Measurements from ENCODE around the gene CUL9. TPM values are rescaled to one million over a fixed set of nuclear protein-coding genes. Genes with fewer than 3 reads are reported as not detected.

The CUL9 gene
- total RNA-seq, 4 donors from 2014 or later = 41.1 to 69.9 (median 50.3) TPM

DNA sequence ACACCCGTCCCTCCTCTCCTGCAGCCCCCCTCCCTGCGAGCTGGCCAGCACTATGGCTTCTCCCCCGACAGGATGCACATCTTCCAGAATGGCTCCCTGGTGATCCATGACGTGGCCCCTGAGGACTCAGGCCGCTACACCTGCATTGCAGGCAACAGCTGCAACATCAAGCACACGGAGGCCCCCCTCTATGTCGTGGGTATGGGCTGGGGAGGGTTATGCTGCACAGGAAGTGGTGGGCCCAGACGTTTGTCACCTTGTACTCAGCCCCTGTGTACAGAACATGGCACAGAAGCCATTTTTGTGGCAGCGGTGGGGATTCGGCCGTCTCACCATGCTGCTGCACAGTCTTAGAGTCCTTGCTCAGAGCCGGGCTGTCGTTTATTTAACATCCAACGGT is 39.9 kb upstream of the CUL9 start:
- Histone ChIP-seq H3K36me3 (no peaks in the 10 kb centered on the region), H3K9me3 (no peaks in the 10 kb centered on the region), H3K27ac (no peak overlapping the region), H3K4me3 (no peak overlapping the region), H3K4me1 (peaks cover 5 to 11% (median 9%) of the 10 kb centered on the region in 4 donors), H3K27me3 (no peaks in the 10 kb centered on the region)
- intact Hi-C loops (cut with DNase I; ENCODE audit: low total_unique reads) (loop anchor here (5.0 kb wide), 2 partner anchors 65 to 240 kb away; partner anchors contain the start of gene PTK7), in situ Hi-C loops (cut with MboI; ENCODE audit: low pct_ligation_motif_present in 1 of 4, low pct_unique_long_range_greater_than_20kb in 1 of 4, low sequenced_read_pairs in 3 of 4) (loop anchor here (5.0 to 10.0 kb wide), 2 partner anchors 235 to 237 kb away; no protein-coding TSS in a partner anchor)
- DNase-seq = no peak
- TF ChIP-seq POLR2A (IDR thresholded peaks at IDR 0.05) = no peak
- WGBS, 2 donors (ENCODE audit: low coverage in 1 of 2) = 84% methylated on average over 14 of the region's 14 CpGs; no CpG with 5 or more reads in 1 of the 2 donors

GRCh38 chr6:43143235-43144128 is 38.5 kb upstream of the CUL9 start:
- intact Hi-C loops (cut with DNase I; ENCODE audit: low total_unique reads) = loop anchor here (5.0 kb wide), 2 partner anchors 66 to 241 kb away; partner anchors contain the start of gene PTK7
- in situ Hi-C loops (cut with MboI; ENCODE audit: low pct_ligation_motif_present in 1 of 4, low pct_unique_long_range_greater_than_20kb in 1 of 4, low sequenced_read_pairs in 3 of 4) = loop anchor here (5.0 to 10.0 kb wide), 2 partner anchors 236 to 239 kb away; no protein-coding TSS in a partner anchor
- peak overlapping the region in 2 of 4 donors; percentile 20 to 51 for H3K27ac ChIP-seq
- no peak overlapping the region for H3K4me3 ChIP-seq
- H3K36me3 ChIP-seq = no peaks in the 10 kb centered on the region
- H3K27me3 ChIP-seq = no peaks in the 10 kb centered on the region
- H3K4me1 ChIP-seq = peaks cover 5 to 11% (median 9%) of the 10 kb centered on the region in 4 donors
- TF ChIP-seq EP300 (IDR thresholded peaks at IDR 0.05; ENCODE audit: low read depth) (no peak), CTCF (IDR thresholded peaks at IDR 0.05) (peak; percentile 86 to 95 (median 92)), POLR2AphosphoS5 (IDR thresholded peaks at IDR 0.05) (peak in 2 of 3 donors; percentile 24 to 27), POLR2A (IDR thresholded peaks at IDR 0.05) (no peak)
- no peaks in the 10 kb centered on the region for H3K9me3 ChIP-seq
- 21 to 29% methylated on average over 1 to 20 of the region's 25 CpGs for WGBS, 2 donors (ENCODE audit: low coverage in 1 of 2)
- peak; percentile 86 for DNase-seq

GRCh38 chr6:43144879-43145278 is 37.1 kb upstream of the CUL9 start:
- H3K36me3 ChIP-seq = no peaks in the 10 kb centered on the region
- no peak for DNase-seq
- TF ChIP-seq CTCF (IDR thresholded peaks at IDR 0.05) = no peak
- TF ChIP-seq POLR2AphosphoS5 (IDR thresholded peaks at IDR 0.05) = no peak
- no peak for TF ChIP-seq POLR2A (IDR thresholded peaks at IDR 0.05)
- no peak for TF ChIP-seq EP300 (IDR thresholded peaks at IDR 0.05; ENCODE audit: low read depth)
- peaks cover 5 to 11% (median 9%) of the 10 kb centered on the region in 4 donors for H3K4me1 ChIP-seq
- H3K27me3 ChIP-seq = no peaks in the 10 kb centered on the region
- H3K4me3 ChIP-seq = no peak overlapping the region
- in situ Hi-C loops (cut with MboI; ENCODE audit: low pct_ligation_motif_present in 1 of 4, low pct_unique_long_range_greater_than_20kb in 1 of 4, low sequenced_read_pairs in 3 of 4) = loop anchor here (5.0 to 10.0 kb wide), 2 partner anchors 238 to 240 kb away; no protein-coding TSS in a partner anchor
- intact Hi-C loops (cut with DNase I; ENCODE audit: low total_unique reads) = loop anchor here (5.0 kb wide), 2 partner anchors 68 to 243 kb away; partner anchors contain the start of gene PTK7
- H3K27ac ChIP-seq = no peak overlapping the region
- WGBS, 2 donors (ENCODE audit: low coverage in 1 of 2) = 59% methylated on average over 6 of the region's 6 CpGs; no CpG with 5 or more reads in 1 of the 2 donors
- no peaks in the 10 kb centered on the region for H3K9me3 ChIP-seq

DNA sequence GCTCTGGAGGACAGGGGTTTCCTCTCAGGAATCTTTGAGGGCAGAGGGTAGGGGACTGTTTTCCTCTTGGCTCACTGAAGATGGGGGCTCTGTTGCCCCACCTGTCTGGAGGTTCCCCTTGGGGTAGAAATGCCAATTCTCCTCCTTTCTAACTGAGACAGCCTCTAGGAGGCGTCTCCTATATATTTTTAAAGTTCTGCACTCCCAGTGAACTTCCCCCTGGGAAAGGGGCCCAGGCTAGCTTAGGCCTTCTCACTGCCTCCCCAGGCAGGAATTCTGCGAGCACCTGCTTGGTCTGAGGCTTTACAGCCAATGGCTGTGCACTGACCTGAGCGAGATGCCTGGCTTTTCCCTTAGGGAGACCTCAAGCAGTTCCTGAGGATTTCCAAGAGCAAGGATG is 35.7 kb upstream of the CUL9 start:
- in situ Hi-C loops (cut with MboI; ENCODE audit: low pct_ligation_motif_present in 1 of 4, low pct_unique_long_range_greater_than_20kb in 1 of 4, low sequenced_read_pairs in 3 of 4) = loop anchor here in 3 of 4 donors (10.0 kb wide), 1 partner anchor 241 kb away; no protein-coding TSS in a partner anchor
- DNase-seq = no peak
- no peak overlapping the region for H3K4me3 ChIP-seq
- no peaks in the 10 kb centered on the region for H3K36me3 ChIP-seq
- TF ChIP-seq POLR2AphosphoS5 (IDR thresholded peaks at IDR 0.05) = no peak
- TF ChIP-seq CTCF (IDR thresholded peaks at IDR 0.05) = no peak
- TF ChIP-seq POLR2A (IDR thresholded peaks at IDR 0.05) = no peak
- TF ChIP-seq EP300 (IDR thresholded peaks at IDR 0.05; ENCODE audit: low read depth) = no peak
- H3K9me3 ChIP-seq = no peaks in the 10 kb centered on the region
- no peaks in the 10 kb centered on the region for H3K27me3 ChIP-seq
- WGBS, 2 donors (ENCODE audit: low coverage in 1 of 2) = 86% methylated on average over 3 of the region's 3 CpGs; no CpG with 5 or more reads in 1 of the 2 donors
- H3K27ac ChIP-seq = no peak overlapping the region
- intact Hi-C loops (cut with DNase I; ENCODE audit: low total_unique reads) = no loop called here
- peaks cover 5 to 17% (median 10%) of the 10 kb centered on the region in 4 donors for H3K4me1 ChIP-seq
